HTR-8/SVneo (cell line): ENCODE results near the gene GTSE1.
"Not testable (repeated sequence)": the region's sequence is repeated elsewhere in the genome, so short reads cannot be mapped to it uniquely, and the experiment has no call there.

ENCODE experiments used
- DNase-seq: peaks from one replicate; pipeline ENCODE4 v3.0.0; 2011; ENCODE audit warnings: low spot score, mixed read lengths; ENCODE audit not compliant: insufficient read length
- FAIRE-seq: peaks from 2 replicates; lab custom pipeline; 2011; peaks lifted over from hg19 to GRCh38; lab: Jason Lieb, UNC

GTSE1 gene

GRCh38 chr22:46296257-46297150 lies at the start of gene GTSE1:
GTSE1 (plus strand) TSS chr22:46296870; CDS start chr22:46297401, 531 bp downstream.
- FAIRE-seq: peak; percentile 96
- peak; percentile 98 for DNase-seq

- FAIRE-seq: no peak
- no peak for DNase-seq
Measured at GRCh38 chr22:46247443-46247975, 49.2 kb upstream of the GTSE1 start.

- FAIRE-seq: peak; percentile 86
- DNase-seq: peak; percentile 83
Measured at GRCh38 chr22:46250035-46250782, 46.5 kb upstream of the GTSE1 start, which contains the start of gene CDPF1. CDPF1 (minus strand) TSS chr22:46250293; CDS start chr22:46248284, 2,009 bp downstream.

- FAIRE-seq (no peak), DNase-seq (no peak)
Measured at GRCh38 chr22:46250783-46251125, 45.9 kb upstream of the GTSE1 start.

- FAIRE-seq: no peak
- DNase-seq: no peak
Measured at GRCh38 chr22:46251266-46251665, 45.4 kb upstream of the GTSE1 start.

GRCh38 chr22:46251816-46252380 lies 44.8 kb upstream of the GTSE1 start:
- no peak for FAIRE-seq
- DNase-seq: no peak

- no peak for FAIRE-seq
- DNase-seq: no peak
Measured at GRCh38 chr22:46256358-46256958, 40.2 kb upstream of the GTSE1 start.

GRCh38 chr22:46259374-46259773 lies 37.3 kb upstream of the GTSE1 start:
- DNase-seq (no peak), FAIRE-seq (no peak)

- no peak for DNase-seq
- no peak for FAIRE-seq
Measured at GRCh38 chr22:46260038-46260437, 36.6 kb upstream of the GTSE1 start.

- FAIRE-seq (no peak), DNase-seq (no peak)
Measured at GRCh38 chr22:46262449-46263215, 34.0 kb upstream of the GTSE1 start.

- no peak for FAIRE-seq
- DNase-seq: no peak
Measured at GRCh38 chr22:46263216-46263590, 33.5 kb upstream of the GTSE1 start, which contains the start of gene PKDREJ. PKDREJ (minus strand) TSS chr22:46263343; CDS start chr22:46263322, 21 bp downstream.

- DNase-seq, FAIRE-seq: not testable (repeated sequence)
Measured at GRCh38 chr22:46264520-46264919, 32.1 kb upstream of the GTSE1 start.

- FAIRE-seq, DNase-seq: not testable (repeated sequence)
Measured at GRCh38 chr22:46265627-46266026, 31.0 kb upstream of the GTSE1 start.

GRCh38 chr22:46267431-46268279 lies 29.0 kb upstream of the GTSE1 start, which contains the start of gene TTC38:
TTC38 (plus strand) TSS chr22:46268008; CDS start chr22:46268040, 32 bp downstream.
- DNase-seq (peak; percentile 94), FAIRE-seq (peak; percentile 75)

GRCh38 chr22:46269564-46269963 lies 27.1 kb upstream of the GTSE1 start:
- FAIRE-seq (no peak), DNase-seq (no peak)

- FAIRE-seq (no peak), DNase-seq (no peak)
Measured at GRCh38 chr22:46272196-46272595, 24.5 kb upstream of the GTSE1 start.

GRCh38 chr22:46272762-46273431 lies 23.8 kb upstream of the GTSE1 start:
- no peak for FAIRE-seq
- no peak for DNase-seq
